ENCODE results near the gene MGMT. TPM values are rescaled to one million over a fixed set of nuclear protein-coding genes. Genes with fewer than 3 reads are reported as not detected.

MGMT gene
- total RNA-seq, 4 donors from 2014 or later: 18.4 to 30.3 (median 27.9) TPM

DNA sequence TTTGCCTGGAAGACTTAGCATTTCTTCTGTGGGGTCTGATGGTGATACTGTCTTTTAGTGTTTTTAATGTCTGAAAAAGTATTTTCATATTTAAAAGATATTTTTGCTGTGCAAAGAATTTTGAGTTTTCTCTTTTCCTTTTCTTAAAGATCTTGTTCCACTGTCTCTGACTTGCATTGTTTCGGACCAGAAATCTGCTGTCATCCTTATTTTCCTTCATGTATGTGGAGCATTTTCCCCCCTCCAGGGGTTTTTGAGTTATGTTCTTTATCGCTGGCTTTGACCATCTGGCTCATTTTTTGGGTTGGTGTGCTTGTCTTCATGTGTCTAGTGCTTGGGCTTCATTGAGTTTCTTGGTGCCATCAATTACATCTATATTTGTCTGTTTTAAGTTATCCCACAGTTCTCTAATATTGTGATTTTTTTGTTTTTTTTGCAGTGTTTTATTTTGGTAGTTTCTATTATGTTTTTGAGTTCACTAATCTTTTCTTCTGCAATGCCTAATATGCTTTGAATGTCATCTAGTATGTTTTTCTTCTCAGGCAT is 119.9 kb downstream of the MGMT start:
- 92% methylated on average over 2 of the region's 2 CpGs for WGBS
- Histone ChIP-seq H3K9me3 (peaks cover 5 to 39% (median 26%) of the 10 kb centered on the region in 4 donors), H3K4me1 (no peaks in the 10 kb centered on the region), H3K27me3 (no peaks in the 10 kb centered on the region), H3K27ac (replicated peaks in 1 of 4) (no peak overlapping the region), H3K36me3 (peaks cover 0 to 10% (median 1%) of the 10 kb centered on the region in 4 donors), H3K4me3 (no peak overlapping the region)
- DNase-seq (ENCODE audit: extremely low spot score): no peak
- intact Hi-C loops (cut with DNase I): no loop called here
- TF ChIP-seq CTCF (IDR thresholded peaks at IDR 0.05) (no peak), EP300 (IDR thresholded peaks at IDR 0.05) (no peak), POLR2AphosphoS5 (IDR thresholded peaks at IDR 0.05) (no peak), POLR2A (IDR thresholded peaks at IDR 0.05; ENCODE audit: low read depth) (no peak)

GRCh38 chr10:129589546-129589945 is 122.5 kb downstream of the MGMT start:
- H3K9me3 ChIP-seq: peaks cover 5 to 38% (median 26%) of the 10 kb centered on the region in 4 donors
- intact Hi-C loops (cut with DNase I): no loop called here
- no peak for TF ChIP-seq POLR2A (IDR thresholded peaks at IDR 0.05; ENCODE audit: low read depth)
- WGBS: 97% methylated on average over 9 of the region's 9 CpGs
- H3K4me3 ChIP-seq: no peak overlapping the region
- no peaks in the 10 kb centered on the region for H3K27me3 ChIP-seq
- no peak overlapping the region for H3K27ac ChIP-seq (replicated peaks in 1 of 4)
- H3K36me3 ChIP-seq: peaks cover 0 to 10% (median 1%) of the 10 kb centered on the region in 4 donors
- H3K4me1 ChIP-seq: no peaks in the 10 kb centered on the region
- no peak for DNase-seq (ENCODE audit: extremely low spot score)

DNA sequence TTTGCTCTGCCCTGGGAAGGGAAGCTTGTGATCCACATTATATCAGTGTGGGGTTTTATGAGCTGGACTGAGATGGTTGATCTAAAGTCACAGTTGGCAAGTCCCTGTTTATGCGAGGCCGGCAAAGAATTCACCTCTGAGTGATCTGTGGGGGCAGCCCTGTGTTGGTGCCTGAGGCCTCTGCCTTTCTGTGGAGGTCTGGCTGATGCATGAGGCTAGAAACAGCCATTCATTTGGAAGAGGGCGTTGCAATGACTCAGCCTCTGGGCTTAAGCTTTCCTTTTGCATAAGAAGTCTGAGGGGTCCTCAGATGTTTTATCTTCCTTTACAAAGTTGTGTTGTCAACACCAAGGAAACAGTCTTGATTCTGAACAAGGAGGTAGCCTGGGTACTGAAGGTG is 126.9 kb downstream of the MGMT start:
- intact Hi-C loops (cut with DNase I): no loop called here
- TF ChIP-seq CTCF (IDR thresholded peaks at IDR 0.05) (no peak), POLR2A (IDR thresholded peaks at IDR 0.05; ENCODE audit: low read depth) (no peak), EP300 (IDR thresholded peaks at IDR 0.05) (no peak), POLR2AphosphoS5 (IDR thresholded peaks at IDR 0.05) (no peak)
- Histone ChIP-seq H3K36me3 (peaks cover 0 to 10% (median 1%) of the 10 kb centered on the region in 4 donors), H3K27ac (replicated peaks in 1 of 4) (no peak overlapping the region), H3K4me3 (no peak overlapping the region), H3K27me3 (no peaks in the 10 kb centered on the region), H3K9me3 (no peaks in the 10 kb centered on the region), H3K4me1 (no peaks in the 10 kb centered on the region)
- WGBS: 98% methylated on average over 3 of the region's 3 CpGs
- DNase-seq (ENCODE audit: extremely low spot score): no peak

- WGBS: 98% methylated on average over 15 of the region's 15 CpGs
- no peak for DNase-seq (ENCODE audit: extremely low spot score)
- no peak overlapping the region for H3K4me3 ChIP-seq
- no peaks in the 10 kb centered on the region for H3K27me3 ChIP-seq
- H3K36me3 ChIP-seq: peaks cover 0 to 7% (median 0%) of the 10 kb centered on the region in 4 donors
- no peaks in the 10 kb centered on the region for H3K4me1 ChIP-seq
- no peaks in the 10 kb centered on the region for H3K9me3 ChIP-seq
- H3K27ac ChIP-seq (replicated peaks in 1 of 4): no peak overlapping the region
- intact Hi-C loops (cut with DNase I): no loop called here
- TF ChIP-seq POLR2A (IDR thresholded peaks at IDR 0.05; ENCODE audit: low read depth): no peak
- no peak for TF ChIP-seq EP300 (IDR thresholded peaks at IDR 0.05)
Observed at GRCh38 chr10:129594811-129595210, 127.8 kb downstream of the MGMT start.

DNA sequence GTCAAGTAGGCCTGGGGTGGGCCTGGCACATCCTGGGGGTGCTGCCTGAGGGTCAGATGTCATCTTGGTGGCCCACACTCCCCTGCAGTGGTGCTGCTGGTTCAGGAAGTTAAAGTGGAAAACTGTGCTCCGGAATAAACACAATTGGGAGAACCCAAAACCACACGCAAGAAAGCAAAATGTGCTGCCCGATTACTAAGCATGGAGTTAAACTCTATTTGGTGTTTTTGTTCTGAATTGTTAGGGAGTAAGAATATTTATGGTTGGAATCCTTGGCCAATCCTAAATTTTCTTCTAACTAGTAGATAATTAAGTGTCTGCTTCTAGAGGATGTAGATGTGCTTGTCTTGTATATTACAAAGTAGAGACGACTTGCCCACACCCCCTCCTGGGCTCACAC is 131.4 kb downstream of the MGMT start:
- no peaks in the 10 kb centered on the region for H3K27me3 ChIP-seq
- 89% methylated on average over 4 of the region's 4 CpGs for WGBS
- TF ChIP-seq POLR2A (IDR thresholded peaks at IDR 0.05; ENCODE audit: low read depth) (no peak), CTCF (IDR thresholded peaks at IDR 0.05) (no peak)
- DNase-seq (ENCODE audit: extremely low spot score): no peak
- intact Hi-C loops (cut with DNase I): no loop called here
- no peaks in the 10 kb centered on the region for H3K36me3 ChIP-seq
- H3K4me1 ChIP-seq: no peaks in the 10 kb centered on the region
- H3K27ac ChIP-seq (replicated peaks in 1 of 4): no peak overlapping the region
- no peak overlapping the region for H3K4me3 ChIP-seq
- no peaks in the 10 kb centered on the region for H3K9me3 ChIP-seq

- H3K4me3 ChIP-seq: no peak overlapping the region
- H3K27ac ChIP-seq (replicated peaks in 1 of 4): no peak overlapping the region
- H3K9me3 ChIP-seq: no peaks in the 10 kb centered on the region
- H3K4me1 ChIP-seq: no peaks in the 10 kb centered on the region
- WGBS: 95% methylated on average over 5 of the region's 5 CpGs
- TF ChIP-seq POLR2A (IDR thresholded peaks at IDR 0.05; ENCODE audit: low read depth): no peak
- no peak for TF ChIP-seq POLR2AphosphoS5 (IDR thresholded peaks at IDR 0.05)
- no peak for TF ChIP-seq EP300 (IDR thresholded peaks at IDR 0.05)
- no peak for TF ChIP-seq CTCF (IDR thresholded peaks at IDR 0.05)
- H3K27me3 ChIP-seq: no peaks in the 10 kb centered on the region
- intact Hi-C loops (cut with DNase I): no loop called here
- no peaks in the 10 kb centered on the region for H3K36me3 ChIP-seq
- no peak for DNase-seq (ENCODE audit: extremely low spot score)
Observed at GRCh38 chr10:129599160-129599559, 132.1 kb downstream of the MGMT start.
